22Rv1 (cell line): ENCODE measurements around the gene DCTD.

ENCODE experiments used
- H3K27ac ChIP-seq: fragments of 450-650 bp; 2 replicates; pipeline ENCODE4 v1.5.1; 2017
- ZFX ChIP-seq: fragments of 450-650 bp; IDR thresholded peaks from 2 replicates; pipeline ENCODE4 v1.6.1; 2017; ENCODE audit warnings: antibody characterized with exemption, borderline replicate concordance
- TF ChIP-seq, protein P1 (sequence below): fragments of 450-650 bp; IDR thresholded peaks from 2 replicates; pipeline ENCODE4 v1.5.1; 2017; ENCODE audit warnings: mild to moderate bottlenecking

DCTD gene

DNA sequence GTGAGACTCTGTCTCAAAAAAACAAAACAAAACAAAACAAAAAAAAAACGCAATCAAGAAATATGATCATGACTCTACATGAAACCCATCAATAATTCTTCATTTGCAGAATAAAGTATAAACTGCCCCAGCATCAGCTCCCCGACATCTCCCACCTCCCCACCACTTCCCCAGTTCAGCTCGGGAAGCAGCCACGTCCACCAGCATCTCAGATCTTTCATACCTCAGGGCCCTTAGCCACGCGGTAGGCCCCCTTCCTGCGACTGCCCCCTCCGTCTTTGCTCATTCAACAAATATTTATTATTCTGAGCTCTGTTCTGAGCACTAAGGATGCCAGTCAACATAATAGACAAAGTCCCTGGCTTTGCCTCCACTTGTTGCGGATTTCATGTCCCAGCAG, 45.6 kb downstream of the DCTD start:
- no peak overlapping the region for H3K27ac ChIP-seq
- TF ChIP-seq, protein P1, sequence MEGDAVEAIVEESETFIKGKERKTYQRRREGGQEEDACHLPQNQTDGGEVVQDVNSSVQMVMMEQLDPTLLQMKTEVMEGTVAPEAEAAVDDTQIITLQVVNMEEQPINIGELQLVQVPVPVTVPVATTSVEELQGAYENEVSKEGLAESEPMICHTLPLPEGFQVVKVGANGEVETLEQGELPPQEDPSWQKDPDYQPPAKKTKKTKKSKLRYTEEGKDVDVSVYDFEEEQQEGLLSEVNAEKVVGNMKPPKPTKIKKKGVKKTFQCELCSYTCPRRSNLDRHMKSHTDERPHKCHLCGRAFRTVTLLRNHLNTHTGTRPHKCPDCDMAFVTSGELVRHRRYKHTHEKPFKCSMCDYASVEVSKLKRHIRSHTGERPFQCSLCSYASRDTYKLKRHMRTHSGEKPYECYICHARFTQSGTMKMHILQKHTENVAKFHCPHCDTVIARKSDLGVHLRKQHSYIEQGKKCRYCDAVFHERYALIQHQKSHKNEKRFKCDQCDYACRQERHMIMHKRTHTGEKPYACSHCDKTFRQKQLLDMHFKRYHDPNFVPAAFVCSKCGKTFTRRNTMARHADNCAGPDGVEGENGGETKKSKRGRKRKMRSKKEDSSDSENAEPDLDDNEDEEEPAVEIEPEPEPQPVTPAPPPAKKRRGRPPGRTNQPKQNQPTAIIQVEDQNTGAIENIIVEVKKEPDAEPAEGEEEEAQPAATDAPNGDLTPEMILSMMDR = no peak
- no peak for TF ChIP-seq ZFX

DNA sequence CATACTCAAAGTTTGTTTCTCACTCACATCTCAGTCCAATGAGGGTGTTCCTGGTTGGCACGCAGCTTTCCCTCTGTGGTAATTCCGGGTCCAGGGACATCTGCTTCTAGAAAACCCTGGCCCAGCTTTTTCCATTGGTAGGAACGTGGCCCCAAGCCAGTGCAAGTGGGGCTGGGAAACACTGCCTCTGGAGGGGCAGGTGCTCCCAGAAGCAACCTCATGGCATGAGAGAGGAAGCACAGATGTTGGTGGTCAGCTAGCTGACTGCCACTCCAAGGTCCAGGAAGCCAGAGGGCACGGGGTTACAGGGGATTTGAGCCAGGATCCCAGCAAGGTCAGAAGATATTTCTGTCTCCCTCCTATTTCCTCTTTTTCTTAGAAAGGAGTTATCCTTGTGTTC, 47.5 kb downstream of the DCTD start:
- no peak overlapping the region for H3K27ac ChIP-seq
- TF ChIP-seq, protein P1 = no peak
- TF ChIP-seq ZFX = no peak

DNA sequence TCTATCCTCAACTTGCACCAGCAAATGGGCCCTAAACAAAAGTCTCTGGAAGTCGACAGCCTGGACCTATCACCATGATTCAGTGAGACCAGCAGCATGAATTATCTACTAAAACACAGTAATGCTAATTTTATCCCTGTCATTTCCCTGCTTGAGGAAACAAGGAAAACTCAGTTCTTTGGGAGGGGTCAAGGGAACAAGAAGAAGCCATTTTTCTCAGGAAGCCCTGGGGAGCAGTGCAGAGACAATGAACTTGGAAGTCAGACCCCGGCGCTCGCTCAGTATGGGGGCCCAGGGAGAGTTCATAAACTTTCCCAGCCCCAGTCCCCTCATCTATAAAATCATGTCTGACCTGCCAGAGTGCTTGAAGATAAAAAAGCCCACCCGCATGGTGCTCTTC, 50.4 kb downstream of the DCTD start:
- no peak overlapping the region for H3K27ac ChIP-seq
- no peak for TF ChIP-seq ZFX
- TF ChIP-seq, protein P1 = no peak

DNA sequence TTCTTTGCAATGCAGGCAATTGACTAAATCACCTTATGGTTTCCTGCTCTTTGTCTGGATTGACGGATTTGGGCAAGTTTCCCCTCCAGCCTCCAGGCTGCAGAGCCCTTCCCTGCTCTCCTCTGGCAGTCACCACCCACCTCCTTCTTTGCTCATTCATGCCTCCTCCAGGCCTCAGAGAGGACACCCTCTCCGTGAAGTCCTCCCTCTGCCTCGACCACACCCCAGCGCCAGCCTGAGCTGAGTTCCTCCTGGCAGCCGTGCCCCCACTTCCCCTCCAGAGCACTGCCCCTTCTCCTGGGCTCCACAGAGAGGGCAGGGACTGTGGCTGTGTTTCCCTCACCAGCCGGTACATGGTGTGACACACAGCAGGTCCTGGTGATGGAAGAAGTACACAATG, 53.7 kb downstream of the DCTD start:
- no peak overlapping the region for H3K27ac ChIP-seq

DNA sequence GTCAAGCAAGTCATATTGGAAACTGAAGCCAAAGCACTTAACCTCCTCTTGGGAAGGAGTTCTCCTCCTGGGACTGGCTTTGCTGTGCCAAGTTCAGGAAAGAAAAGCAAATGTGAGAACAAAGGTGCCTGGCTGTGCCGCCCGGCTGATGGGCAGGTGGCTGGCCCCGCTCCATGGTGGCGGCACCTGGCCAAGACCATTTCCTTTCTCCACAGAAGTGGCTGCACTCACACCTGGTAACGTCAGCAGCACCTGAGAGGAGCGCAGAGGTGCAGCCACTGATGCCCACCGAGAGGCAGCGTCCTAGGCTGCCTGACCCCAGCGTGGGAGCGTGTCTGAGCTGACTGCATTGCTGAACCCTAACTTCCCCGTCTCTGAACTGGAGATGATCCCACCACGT, 54.3 kb downstream of the DCTD start:
- H3K27ac ChIP-seq = no peak overlapping the region
- no peak for TF ChIP-seq ZFX
- TF ChIP-seq, protein P1 = no peak

More for the DNA sequence above, 53.7 kb downstream of the DCTD start:
- TF ChIP-seq ZFX = no peak
- TF ChIP-seq, protein P1 = no peak

DNA sequence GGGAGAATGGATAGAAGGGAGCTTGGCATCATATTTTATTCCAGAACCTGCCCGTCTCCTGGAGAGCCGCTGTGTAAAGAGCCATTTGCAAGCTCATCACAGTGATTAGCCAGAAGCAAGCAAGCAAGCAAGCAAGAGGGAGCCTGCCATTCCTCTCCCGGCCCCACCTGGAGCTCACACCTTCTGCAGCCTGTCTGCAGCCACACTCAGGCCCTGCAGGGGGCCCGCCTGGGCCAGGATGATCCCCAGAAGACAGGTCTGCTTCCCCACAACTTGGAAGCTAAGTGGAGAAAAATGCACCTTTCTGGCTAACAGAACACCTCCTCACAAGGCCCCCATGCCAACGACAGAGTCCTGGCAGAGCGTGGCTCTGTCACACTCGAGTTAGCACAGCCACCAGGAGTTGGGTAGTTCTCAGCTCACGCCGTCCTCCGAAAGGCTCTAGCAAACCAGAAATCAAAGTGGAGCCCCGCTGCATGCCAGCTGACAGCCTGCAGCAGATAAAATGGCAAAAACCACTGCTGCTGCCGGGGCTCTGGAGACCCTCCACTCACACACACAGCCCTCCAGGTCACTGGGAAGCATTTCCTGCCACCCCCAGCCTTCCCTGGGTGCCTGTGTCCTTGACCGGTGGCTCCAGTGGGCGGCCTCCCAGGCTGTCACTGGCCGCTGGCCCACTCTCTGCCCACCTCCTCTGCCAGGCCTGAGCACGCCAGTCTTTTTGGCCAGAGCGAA, 54.9 kb downstream of the DCTD start:
- H3K27ac ChIP-seq = no peak overlapping the region

DNA sequence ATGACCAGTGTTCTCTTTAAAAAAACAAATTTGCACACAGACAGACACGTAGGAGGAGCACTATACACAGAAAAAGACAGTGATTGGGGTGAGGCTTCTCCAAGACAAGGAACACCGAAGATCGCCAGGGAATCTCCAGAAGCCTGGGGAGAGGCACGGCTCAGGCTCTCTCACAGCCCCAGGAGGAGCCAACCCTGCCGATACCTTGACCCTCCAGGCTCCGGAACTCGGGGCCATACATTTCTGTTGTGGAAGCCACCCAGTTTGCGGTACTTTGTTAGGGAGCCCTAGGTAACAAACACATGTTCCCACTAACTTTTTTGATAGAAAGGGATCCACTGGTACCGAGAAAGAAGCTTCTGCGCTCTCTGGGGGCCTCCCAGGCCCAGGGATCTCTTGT, 55.8 kb downstream of the DCTD start:
- no peak overlapping the region for H3K27ac ChIP-seq
- TF ChIP-seq, protein P1 = no peak
- no peak for TF ChIP-seq ZFX

More for the DNA sequence above, 54.9 kb downstream of the DCTD start:
- no peak for TF ChIP-seq ZFX
- TF ChIP-seq, protein P1 = no peak
